Hematopoietic multipotent progenitor cell treated with erythropoietin and hydrocortisone succinate and interleukin-3 and kit ligand, for 4 days (in vitro differentiated cells): ENCODE data around the gene CPB1.

ENCODE experiments used
- DNase-seq: peaks from one replicate; pipeline ENCODE4 v3.0.0-alpha.2; 2015

Gene CPB1

GRCh38 chr3:148889828-148890227 is 62.2 kb downstream of the CPB1 start:
- DNase-seq = no peak

DNA sequence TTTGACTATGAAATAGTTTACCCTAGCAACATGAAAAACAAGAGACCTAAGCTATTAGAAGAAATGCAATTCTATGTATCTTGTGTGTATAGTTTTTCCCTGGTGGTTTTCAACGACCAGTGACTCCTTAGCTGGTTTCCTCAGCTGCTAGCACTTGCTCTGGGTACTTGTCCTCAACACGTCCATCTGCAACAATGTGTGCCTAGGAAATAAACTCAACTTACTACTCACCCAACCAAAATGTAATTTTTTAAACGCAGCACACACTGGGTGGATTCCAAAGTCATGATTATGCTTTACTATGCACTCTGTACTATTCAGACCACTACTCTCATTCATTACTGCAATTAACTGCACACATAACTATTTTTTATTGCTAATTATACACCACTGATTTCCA is 68.5 kb downstream of the CPB1 start:
- DNase-seq = no peak

DNA sequence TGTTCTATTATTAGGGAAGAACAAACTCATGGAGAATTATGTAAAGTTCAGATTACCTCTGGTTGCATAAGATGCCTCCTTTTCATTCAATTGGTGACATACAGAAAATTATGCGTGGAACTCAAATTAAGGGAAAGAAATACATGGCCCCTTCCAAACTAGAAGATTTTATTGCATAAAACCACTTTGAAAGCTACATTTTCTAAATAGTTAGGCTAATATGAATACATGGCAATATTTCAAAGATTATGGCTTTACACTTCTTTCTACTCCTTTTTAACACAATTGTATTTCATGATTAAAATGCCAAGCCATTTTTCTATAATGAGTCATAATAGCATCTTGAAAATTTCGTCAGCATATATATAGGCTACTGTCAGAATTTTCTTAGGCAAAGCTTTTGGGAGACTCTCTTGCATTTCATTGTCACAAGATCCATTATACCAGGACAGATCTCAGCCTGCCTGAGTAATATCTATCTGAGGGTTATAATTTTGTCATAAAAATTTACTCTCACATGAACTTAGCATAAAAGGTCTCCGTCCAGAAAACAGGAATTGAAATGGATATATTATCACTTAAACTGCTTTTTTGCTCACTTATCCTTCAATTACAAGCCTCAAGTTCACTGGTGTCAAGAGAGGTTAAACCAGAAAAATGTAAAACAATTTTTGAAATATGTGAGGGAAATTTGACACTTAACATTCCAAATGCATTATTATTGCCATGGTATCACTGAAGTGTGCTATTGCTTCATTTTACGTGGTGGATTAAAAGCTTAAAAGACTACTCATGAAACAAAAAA is 74.6 kb downstream of the CPB1 start:
- no peak for DNase-seq

DNA sequence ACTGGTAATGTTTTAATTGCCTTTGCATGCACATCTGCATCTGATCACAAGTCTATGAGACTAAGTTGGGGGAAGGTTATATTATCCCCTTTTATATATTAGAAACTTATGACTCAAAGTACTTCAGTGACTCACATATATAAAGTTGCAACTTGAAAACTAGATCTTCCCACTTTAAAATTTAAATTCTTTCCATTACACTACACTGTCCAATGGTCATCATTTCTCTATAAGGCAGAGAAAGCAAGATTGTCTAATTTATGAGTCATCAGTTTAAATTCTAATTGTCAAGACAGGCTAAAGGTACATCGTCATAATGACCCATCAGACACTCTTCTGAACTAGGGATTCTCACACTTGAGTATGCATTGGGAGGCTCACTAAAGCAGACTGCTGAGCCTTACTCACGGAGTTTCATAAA is 75.4 kb downstream of the CPB1 start:
- DNase-seq = no peak

- DNase-seq = no peak
Measured at GRCh38 chr3:148903941-148904340, 76.3 kb downstream of the CPB1 start.

- no peak for DNase-seq
Measured at GRCh38 chr3:148906667-148907066, 79.1 kb downstream of the CPB1 start.
